GM21367 (cell line): ENCODE data around the gene CACNA1B.
"Not testable (repeated sequence)": the region's sequence is repeated elsewhere in the genome, so short reads cannot be mapped to it uniquely, and the experiment has no call there.

Experiments used
- ATAC-seq: cut with Tn5 transposase; IDR thresholded peaks from one replicate; pipeline ENCODE4 v1.9.1; 2021; ENCODE audit not compliant: unreplicated experiment

The CACNA1B gene

GRCh38 chr9:137885121-137885520 lies 7.5 kb downstream of the CACNA1B start:
- ATAC-seq = not testable (repeated sequence)

- not testable (repeated sequence) for ATAC-seq
These were observed 11.0 kb downstream of the CACNA1B start for GRCh38 chr9:137888621-137889020.

GRCh38 chr9:137889966-137890365 lies 12.4 kb downstream of the CACNA1B start:
- ATAC-seq = not testable (repeated sequence)

- not testable (repeated sequence) for ATAC-seq
These were observed 13.4 kb downstream of the CACNA1B start for GRCh38 chr9:137890768-137891587.

- no peak for ATAC-seq
These were observed 14.2 kb downstream of the CACNA1B start for GRCh38 chr9:137891588-137892423.

GRCh38 chr9:137892424-137893191 lies 15.0 kb downstream of the CACNA1B start:
- no peak for ATAC-seq

GRCh38 chr9:137893670-137894069 lies 16.1 kb downstream of the CACNA1B start:
- no peak for ATAC-seq

GRCh38 chr9:137899551-137900360 lies 22.2 kb downstream of the CACNA1B start:
- no peak for ATAC-seq

GRCh38 chr9:137900584-137901310 lies 23.2 kb downstream of the CACNA1B start:
- ATAC-seq = no peak

- no peak for ATAC-seq
These were observed 25.1 kb downstream of the CACNA1B start for GRCh38 chr9:137902646-137903045.

GRCh38 chr9:137905740-137906139 lies 28.2 kb downstream of the CACNA1B start:
- no peak for ATAC-seq

GRCh38 chr9:137907776-137908175 lies 30.2 kb downstream of the CACNA1B start:
- ATAC-seq = no peak

- no peak for ATAC-seq
These were observed 35.1 kb downstream of the CACNA1B start for GRCh38 chr9:137912671-137913070.

- ATAC-seq = no peak
These were observed 35.5 kb downstream of the CACNA1B start for GRCh38 chr9:137913132-137913531.

GRCh38 chr9:137913771-137914767 lies 36.5 kb downstream of the CACNA1B start:
- ATAC-seq = no peak

GRCh38 chr9:137916540-137916939 lies 39.0 kb downstream of the CACNA1B start:
- ATAC-seq = no peak

GRCh38 chr9:137917116-137917515 lies 39.5 kb downstream of the CACNA1B start:
- no peak for ATAC-seq

GRCh38 chr9:137917795-137918194 lies 40.2 kb downstream of the CACNA1B start:
- no peak for ATAC-seq
